Prostate gland (tissue), 2 donors: Measurements from ENCODE around the gene GPSM1.

Experiments
- CTCF ChIP-seq, 4 experiments: fragments of 200-600 bp in 2 of 4; fragments of 450-650 bp in 2 of 4; sonication (generic) in 2 of 4; IDR thresholded peaks; 1 replicate in 3 of 4; 2 replicates in 1 of 4; pipeline ENCODE4 v1.5.1; 2016 to 2019; ENCODE audit warnings: antibody characterized with exemption in 4 of 4, mild to moderate bottlenecking in 2 of 4, moderate library complexity in 2 of 4
- POLR2AphosphoS5 ChIP-seq: sonication (generic); formaldehyde crosslinking; IDR thresholded peaks from one replicate; pipeline ENCODE4 v1.6.1; 2017; ENCODE audit warnings: antibody characterized with exemption

GRCh38 chr9:136324501-136325300 lies 2.6 kb upstream of the GPSM1 start:
- no peak for TF ChIP-seq CTCF (IDR thresholded peaks at IDR 0.05)
- no peak for TF ChIP-seq POLR2AphosphoS5
